ENCODE results near the gene FGF9. TPM values are rescaled to one million over a fixed set of nuclear protein-coding genes. Genes with fewer than 3 reads are reported as not detected.

The FGF9 gene
- total RNA-seq, 1 experiment from 2014 or later = 1.0 TPM

DNA sequence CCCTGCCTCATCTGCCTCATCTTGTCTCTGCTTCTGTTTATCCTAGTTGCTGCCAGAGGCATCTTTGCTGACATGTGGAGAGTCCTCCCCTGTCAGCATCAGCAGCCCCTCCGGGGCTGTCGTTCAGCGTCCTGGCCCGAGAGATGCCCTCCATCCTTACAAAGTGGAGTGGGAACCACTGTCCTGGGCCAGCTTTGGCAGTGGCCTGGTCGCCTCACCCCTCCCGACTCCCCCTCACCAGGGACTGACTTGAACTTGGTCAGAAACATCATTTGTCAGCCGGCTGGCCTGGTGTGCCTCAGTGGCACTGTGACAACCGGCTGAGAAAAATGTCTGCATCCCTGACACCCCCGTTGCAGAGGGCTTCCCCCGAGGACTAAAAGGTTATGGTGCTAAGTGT is 20.6 kb downstream of the FGF9 start:
- Mint-ChIP-seq H3K4me1 (ENCODE audit: low read depth, unreplicated experiment) (no peaks in the 10 kb centered on the region), H3K9me3 (ENCODE audit: unreplicated experiment) (no peaks in the 10 kb centered on the region), H3K36me3 (ENCODE audit: insufficient read depth, unreplicated experiment) (no peaks in the 10 kb centered on the region), H3K4me3 (ENCODE audit: unreplicated experiment) (no peak overlapping the region), H3K27me3 (ENCODE audit: insufficient read depth, unreplicated experiment) (peaks cover 4% of the 10 kb centered on the region), H3K27ac (ENCODE audit: unreplicated experiment) (no peak overlapping the region)
- TF ChIP-seq, protein P1, sequence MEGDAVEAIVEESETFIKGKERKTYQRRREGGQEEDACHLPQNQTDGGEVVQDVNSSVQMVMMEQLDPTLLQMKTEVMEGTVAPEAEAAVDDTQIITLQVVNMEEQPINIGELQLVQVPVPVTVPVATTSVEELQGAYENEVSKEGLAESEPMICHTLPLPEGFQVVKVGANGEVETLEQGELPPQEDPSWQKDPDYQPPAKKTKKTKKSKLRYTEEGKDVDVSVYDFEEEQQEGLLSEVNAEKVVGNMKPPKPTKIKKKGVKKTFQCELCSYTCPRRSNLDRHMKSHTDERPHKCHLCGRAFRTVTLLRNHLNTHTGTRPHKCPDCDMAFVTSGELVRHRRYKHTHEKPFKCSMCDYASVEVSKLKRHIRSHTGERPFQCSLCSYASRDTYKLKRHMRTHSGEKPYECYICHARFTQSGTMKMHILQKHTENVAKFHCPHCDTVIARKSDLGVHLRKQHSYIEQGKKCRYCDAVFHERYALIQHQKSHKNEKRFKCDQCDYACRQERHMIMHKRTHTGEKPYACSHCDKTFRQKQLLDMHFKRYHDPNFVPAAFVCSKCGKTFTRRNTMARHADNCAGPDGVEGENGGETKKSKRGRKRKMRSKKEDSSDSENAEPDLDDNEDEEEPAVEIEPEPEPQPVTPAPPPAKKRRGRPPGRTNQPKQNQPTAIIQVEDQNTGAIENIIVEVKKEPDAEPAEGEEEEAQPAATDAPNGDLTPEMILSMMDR (IDR thresholded peaks at IDR 0.05; ENCODE audit: insufficient read depth in 1 of 2, low read depth in 1 of 2, low read length in 1 of 2, severe bottlenecking in 1 of 2, unreplicated experiment in 1 of 2) = no peak
- no TSS peak for BruUV-seq (replicated peaks)
- DNase-seq = no peak
- H3K36me3 ChIP-seq (ENCODE audit: control insufficient read depth, insufficient read depth, low read length) = no peaks in the 10 kb centered on the region
- no peaks in the 10 kb centered on the region for H3K27me3 ChIP-seq (replicated peaks; ENCODE audit: control insufficient read depth, insufficient read depth, low read length)
- CTCF ChIA-PET = interaction anchor here (0.7 kb wide), 1 partner anchor 53 kb away, joined by 3 read pairs; no protein-coding TSS in a partner anchor
- POLR2A ChIA-PET = no interaction called here
- no peaks in the 10 kb centered on the region for H3K4me1 ChIP-seq
- H3K4me3 ChIP-seq (ENCODE audit: low read depth, low read length) = no peak overlapping the region
- no peaks in the 10 kb centered on the region; the same call in 1 of the 2 replicates for H3K9me3 ChIP-seq
- intact Hi-C loops (cut with micrococcal nuclease; ENCODE audit: unreplicated experiment) = no loop called here

DNA sequence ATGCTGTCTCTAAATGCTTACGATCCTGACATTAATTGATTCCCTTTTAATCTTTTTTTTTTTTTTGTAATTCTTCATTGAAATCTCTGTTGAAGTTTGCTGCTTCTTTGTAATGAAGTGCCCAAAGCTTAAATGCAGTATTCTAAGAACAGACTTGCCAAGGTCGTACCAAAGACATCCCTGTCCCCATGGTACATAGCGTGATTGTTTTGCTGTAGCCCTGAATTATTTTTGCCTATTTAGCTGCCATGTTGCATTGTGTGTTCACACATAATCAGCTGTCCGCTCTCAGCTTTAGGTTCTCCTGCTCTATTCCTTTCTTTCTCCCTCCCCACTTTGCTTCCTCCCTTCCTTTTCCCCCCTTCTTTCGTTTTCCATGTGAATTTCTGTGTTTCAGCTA is 21.1 kb downstream of the FGF9 start:
- Mint-ChIP-seq H3K27ac (ENCODE audit: unreplicated experiment) (no peak overlapping the region), H3K4me3 (ENCODE audit: unreplicated experiment) (no peak overlapping the region), H3K27me3 (ENCODE audit: insufficient read depth, unreplicated experiment) (peaks cover 4% of the 10 kb centered on the region), H3K36me3 (ENCODE audit: insufficient read depth, unreplicated experiment) (no peaks in the 10 kb centered on the region), H3K4me1 (ENCODE audit: low read depth, unreplicated experiment) (no peaks in the 10 kb centered on the region), H3K9me3 (ENCODE audit: unreplicated experiment) (no peaks in the 10 kb centered on the region)
- Histone ChIP-seq H3K9me3 (no peaks in the 10 kb centered on the region; the same call in 1 of the 2 replicates), H3K36me3 (ENCODE audit: control insufficient read depth, insufficient read depth, low read length) (no peaks in the 10 kb centered on the region), H3K4me3 (ENCODE audit: low read depth, low read length) (no peak overlapping the region), H3K4me1 (no peaks in the 10 kb centered on the region), H3K27me3 (replicated peaks; ENCODE audit: control insufficient read depth, insufficient read depth, low read length) (no peaks in the 10 kb centered on the region)
- DNase-seq = no peak
- no TSS peak for BruUV-seq (replicated peaks)
- TF ChIP-seq, protein P1 (IDR thresholded peaks at IDR 0.05; ENCODE audit: insufficient read depth in 1 of 2, low read depth in 1 of 2, low read length in 1 of 2, severe bottlenecking in 1 of 2, unreplicated experiment in 1 of 2) = no peak
- intact Hi-C loops (cut with micrococcal nuclease; ENCODE audit: unreplicated experiment) = no loop called here
- ChIA-PET POLR2A (no interaction called here), CTCF (interaction anchor here (0.7 kb wide), 1 partner anchor 54 kb away, joined by 3 read pairs; no protein-coding TSS in a partner anchor)

DNA sequence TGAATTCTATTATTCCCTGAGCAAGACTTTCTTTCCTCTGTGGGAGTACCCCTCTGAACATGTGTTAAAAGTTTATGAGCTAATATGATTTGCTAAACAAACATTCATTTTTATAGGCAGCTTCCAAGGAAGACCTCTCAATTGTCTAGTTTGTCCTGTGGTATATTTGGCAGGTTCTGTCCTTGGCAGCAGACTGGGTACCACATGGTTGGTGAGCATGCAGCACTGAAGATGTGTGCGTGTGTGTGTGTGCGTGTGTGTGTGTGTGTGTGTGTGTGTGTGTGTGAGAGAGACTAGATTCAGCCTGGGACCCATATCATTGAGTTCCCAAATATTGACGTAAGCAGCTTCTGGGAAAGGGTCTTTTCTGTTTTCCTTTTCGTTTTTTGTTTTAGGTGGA is 24.0 kb downstream of the FGF9 start:
- Mint-ChIP-seq H3K36me3 (ENCODE audit: insufficient read depth, unreplicated experiment) (no peaks in the 10 kb centered on the region), H3K4me1 (ENCODE audit: low read depth, unreplicated experiment) (peaks cover 7% of the 10 kb centered on the region), H3K9me3 (ENCODE audit: unreplicated experiment) (no peaks in the 10 kb centered on the region), H3K27ac (ENCODE audit: unreplicated experiment) (no peak overlapping the region), H3K27me3 (ENCODE audit: insufficient read depth, unreplicated experiment) (peaks cover 4% of the 10 kb centered on the region), H3K4me3 (ENCODE audit: unreplicated experiment) (no peak overlapping the region)
- ChIA-PET POLR2A (no interaction called here), CTCF (no interaction called here)
- no peak overlapping the region for H3K4me3 ChIP-seq (ENCODE audit: low read depth, low read length)
- no peak for DNase-seq
- TF ChIP-seq, protein P1 (IDR thresholded peaks at IDR 0.05; ENCODE audit: insufficient read depth in 1 of 2, low read depth in 1 of 2, low read length in 1 of 2, severe bottlenecking in 1 of 2, unreplicated experiment in 1 of 2) = no peak
- no peaks in the 10 kb centered on the region for H3K36me3 ChIP-seq (ENCODE audit: control insufficient read depth, insufficient read depth, low read length)
- no peaks in the 10 kb centered on the region; the same call in 1 of the 2 replicates for H3K9me3 ChIP-seq
- intact Hi-C loops (cut with micrococcal nuclease; ENCODE audit: unreplicated experiment) = no loop called here
- BruUV-seq (replicated peaks) = no TSS peak
- H3K27me3 ChIP-seq (replicated peaks; ENCODE audit: control insufficient read depth, insufficient read depth, low read length) = no peaks in the 10 kb centered on the region
- no peaks in the 10 kb centered on the region for H3K4me1 ChIP-seq
